Measurements from ENCODE around the gene BABAM2.

- TF ChIP-seq, protein P1, sequence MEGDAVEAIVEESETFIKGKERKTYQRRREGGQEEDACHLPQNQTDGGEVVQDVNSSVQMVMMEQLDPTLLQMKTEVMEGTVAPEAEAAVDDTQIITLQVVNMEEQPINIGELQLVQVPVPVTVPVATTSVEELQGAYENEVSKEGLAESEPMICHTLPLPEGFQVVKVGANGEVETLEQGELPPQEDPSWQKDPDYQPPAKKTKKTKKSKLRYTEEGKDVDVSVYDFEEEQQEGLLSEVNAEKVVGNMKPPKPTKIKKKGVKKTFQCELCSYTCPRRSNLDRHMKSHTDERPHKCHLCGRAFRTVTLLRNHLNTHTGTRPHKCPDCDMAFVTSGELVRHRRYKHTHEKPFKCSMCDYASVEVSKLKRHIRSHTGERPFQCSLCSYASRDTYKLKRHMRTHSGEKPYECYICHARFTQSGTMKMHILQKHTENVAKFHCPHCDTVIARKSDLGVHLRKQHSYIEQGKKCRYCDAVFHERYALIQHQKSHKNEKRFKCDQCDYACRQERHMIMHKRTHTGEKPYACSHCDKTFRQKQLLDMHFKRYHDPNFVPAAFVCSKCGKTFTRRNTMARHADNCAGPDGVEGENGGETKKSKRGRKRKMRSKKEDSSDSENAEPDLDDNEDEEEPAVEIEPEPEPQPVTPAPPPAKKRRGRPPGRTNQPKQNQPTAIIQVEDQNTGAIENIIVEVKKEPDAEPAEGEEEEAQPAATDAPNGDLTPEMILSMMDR (conservative IDR thresholded peaks at IDR 0.05; ENCODE audit: low read depth in 2 of 2): no peak
- no peak for TF ChIP-seq EZH2 (IDR thresholded peaks at IDR 0.05; ENCODE audit: low read depth, unreplicated experiment)
- TF ChIP-seq, protein P2, sequence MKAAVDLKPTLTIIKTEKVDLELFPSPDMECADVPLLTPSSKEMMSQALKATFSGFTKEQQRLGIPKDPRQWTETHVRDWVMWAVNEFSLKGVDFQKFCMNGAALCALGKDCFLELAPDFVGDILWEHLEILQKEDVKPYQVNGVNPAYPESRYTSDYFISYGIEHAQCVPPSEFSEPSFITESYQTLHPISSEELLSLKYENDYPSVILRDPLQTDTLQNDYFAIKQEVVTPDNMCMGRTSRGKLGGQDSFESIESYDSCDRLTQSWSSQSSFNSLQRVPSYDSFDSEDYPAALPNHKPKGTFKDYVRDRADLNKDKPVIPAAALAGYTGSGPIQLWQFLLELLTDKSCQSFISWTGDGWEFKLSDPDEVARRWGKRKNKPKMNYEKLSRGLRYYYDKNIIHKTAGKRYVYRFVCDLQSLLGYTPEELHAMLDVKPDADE (IDR thresholded peaks at IDR 0.05): no peak
- TF ChIP-seq POLR2AphosphoS5 (IDR thresholded peaks at IDR 0.05; ENCODE audit: low read depth): no peak
These were observed 430.9 kb downstream of the BABAM2 start for GRCh38 chr2:28321426-28321825.
